Embryonic facial prominence (tissue), 1 donor: ENCODE measurements around the gene MISFA.
"Not testable (repeated sequence)": the region's sequence is repeated elsewhere in the genome, so short reads cannot be mapped to it uniquely, and the experiment has no call there.

Experiments
- DNase-seq: peaks from one replicate; pipeline ENCODE4 v3.0.0-alpha.2; 2016; ENCODE audit errors: extremely low spot score

The MISFA gene

GRCh38 chr11:18617688-18618341 lies 18.2 kb downstream of the MISFA start:
- DNase-seq, result no peak

- no peak for DNase-seq
Measured at GRCh38 chr11:18618342-18619025, 18.9 kb downstream of the MISFA start.

GRCh38 chr11:18623707-18624106 lies 24.1 kb downstream of the MISFA start:
- no peak for DNase-seq

- no peak for DNase-seq
Measured at GRCh38 chr11:18624161-18624560, 24.6 kb downstream of the MISFA start.

GRCh38 chr11:18632841-18633240 lies 33.3 kb downstream of the MISFA start:
- no peak for DNase-seq

GRCh38 chr11:18633256-18634139 lies 33.9 kb downstream of the MISFA start:
- peak; percentile 54 for DNase-seq

GRCh38 chr11:18634140-18635032 lies 34.8 kb downstream of the MISFA start, which contains the start of gene SPTY2D1:
TSS of gene SPTY2D1 (minus strand) at chr11:18634342. CDS start at chr11:18634257, 85 bp downstream.
- DNase-seq, result peak; percentile 96

- no peak for DNase-seq
Measured at GRCh38 chr11:18641677-18642076, 42.1 kb downstream of the MISFA start.

GRCh38 chr11:18643034-18643433 lies 43.4 kb downstream of the MISFA start:
- DNase-seq, result not testable (repeated sequence)

GRCh38 chr11:18650353-18650752 lies 50.8 kb downstream of the MISFA start:
- DNase-seq, result no peak

GRCh38 chr11:18650859-18651557 lies 51.4 kb downstream of the MISFA start:
- no peak for DNase-seq
